Measurements from ENCODE around the gene CEP162.

GRCh38 chr6:84228198-84228543 lies 728 bp upstream of the CEP162 start:
- TF ChIP-seq CTCF (IDR thresholded peaks at IDR 0.05; ENCODE audit: low read length) (no peak), EZH2 (optimal IDR thresholded peaks at IDR 0.05; ENCODE audit: low read depth, low read length) (no peak)

All from MM.1S (cell line).